Stimulated activated CD8-positive, alpha-beta memory T cell treated with anti-CD3 and anti-CD28 coated beads, Interleukin-7, amount 100 ng/mL, for 48 hours (primary cell): ENCODE data around the gene TLN1.

Experiments used
- DNase-seq, 2 donors: peaks; one replicate each; pipeline ENCODE4 v3.0.0-alpha.2; 2020; ENCODE audit warnings: low read depth in 1 of 2; ENCODE audit errors: extremely low read depth in 1 of 2

The TLN1 gene

GRCh38 chr9:35708146-35708545 is 23.8 kb downstream of the TLN1 start:
- no peak for DNase-seq

DNA sequence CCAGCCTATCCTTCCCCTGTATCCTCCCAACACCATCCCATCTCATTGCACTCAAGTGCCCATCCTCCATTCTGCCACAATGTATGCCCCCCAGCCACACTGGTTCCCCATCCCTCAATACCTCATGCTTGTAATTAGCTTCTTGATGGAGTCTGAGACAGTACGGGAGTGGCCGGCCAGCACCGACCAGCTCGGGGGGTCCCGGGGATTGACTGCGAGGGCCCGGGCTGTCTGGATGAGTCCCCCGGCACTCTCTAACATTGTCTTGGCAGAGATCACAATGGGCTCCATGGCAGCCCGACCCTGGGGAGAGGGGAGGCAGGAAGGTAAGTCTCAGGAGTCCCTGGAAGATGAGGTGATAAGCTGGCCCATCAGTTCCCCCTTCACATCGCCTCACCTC is 25.0 kb downstream of the TLN1 start:
- DNase-seq, result no peak

GRCh38 chr9:35705836-35706430 is 26.1 kb downstream of the TLN1 start:
- no peak for DNase-seq

DNA sequence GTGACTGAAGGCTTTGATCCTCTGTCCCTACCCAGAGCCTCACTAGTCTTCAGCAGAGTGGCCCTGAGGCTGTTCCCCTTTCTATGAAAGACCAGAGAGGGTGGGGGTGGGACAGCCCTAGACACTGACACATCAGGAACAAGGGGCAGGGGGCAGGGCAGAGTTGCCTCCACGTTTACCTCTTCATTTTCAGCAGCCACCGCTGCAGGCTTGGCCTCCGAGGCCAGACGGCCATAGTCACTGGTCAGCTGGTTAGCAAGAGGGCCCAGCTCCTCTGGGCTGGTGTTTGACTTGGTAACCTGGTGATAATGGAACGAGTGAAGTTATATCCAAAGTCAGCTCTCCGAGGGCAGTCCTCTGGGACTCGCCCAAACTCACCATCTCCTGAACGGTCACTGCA is 26.6 kb downstream of the TLN1 start:
- no peak for DNase-seq

GRCh38 chr9:35703906-35704672 is 27.9 kb downstream of the TLN1 start:
- no peak for DNase-seq

DNA sequence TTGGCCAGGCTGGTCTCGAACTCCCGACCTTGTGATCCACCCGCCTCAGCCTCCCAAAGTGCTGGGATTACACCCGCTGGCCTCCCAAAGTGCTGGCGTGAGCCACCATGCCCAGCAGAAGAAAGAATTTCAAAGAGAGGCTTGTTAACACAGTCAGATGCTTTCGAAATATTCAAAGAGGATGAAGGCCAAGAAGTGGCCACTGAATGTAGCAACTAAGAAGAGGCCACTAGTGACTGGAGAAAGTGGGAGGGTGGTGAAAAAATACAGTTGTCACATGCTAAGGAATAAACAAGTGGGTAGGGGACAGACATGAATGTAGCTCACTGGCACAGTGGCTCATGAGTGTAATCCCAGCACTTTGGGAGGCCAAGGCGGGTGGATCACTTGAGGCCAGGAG is 29.3 kb downstream of the TLN1 start:
- no peak for DNase-seq

DNA sequence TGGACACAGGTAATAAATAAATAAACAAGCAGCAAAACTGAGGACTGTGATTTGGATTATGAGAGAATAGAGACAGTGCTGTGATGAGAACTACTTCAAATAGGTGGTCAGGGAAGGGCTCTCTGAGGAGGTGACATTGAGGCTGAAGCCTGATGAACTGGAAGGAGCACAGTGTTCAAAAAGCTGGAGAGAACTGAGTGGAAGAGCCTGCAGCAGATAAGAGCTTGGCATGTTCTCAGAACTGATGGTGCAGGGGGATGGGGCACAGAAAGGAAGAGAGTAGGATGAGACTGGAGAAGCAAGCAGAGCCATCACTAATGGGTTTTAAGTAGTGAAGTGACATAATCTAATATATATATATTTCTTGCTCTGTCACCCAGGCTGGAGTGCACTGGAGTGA is 31.1 kb downstream of the TLN1 start:
- DNase-seq, result no peak

- no peak for DNase-seq
These were observed 32.0 kb downstream of the TLN1 start for GRCh38 chr9:35700031-35700430.

DNA sequence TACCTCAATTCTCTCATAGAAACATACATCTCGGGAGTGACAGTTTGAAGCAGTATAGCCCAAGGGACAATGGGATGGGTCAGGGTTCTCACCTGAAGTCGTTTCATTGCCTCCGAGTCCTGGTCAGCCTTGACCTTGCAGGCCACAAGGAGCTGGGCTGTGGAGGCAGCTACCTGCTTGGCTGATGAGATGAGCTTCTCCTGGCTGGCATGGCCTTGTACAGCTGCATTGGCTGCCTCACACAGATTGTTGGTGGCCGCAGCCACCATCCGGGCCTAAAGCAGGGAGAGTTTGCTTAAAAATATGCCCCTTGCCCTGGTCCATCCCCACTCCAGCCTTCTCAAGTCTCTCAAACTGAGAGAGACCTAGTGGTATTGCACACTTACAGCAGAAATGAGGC is 33.8 kb downstream of the TLN1 start:
- DNase-seq, result no peak

DNA sequence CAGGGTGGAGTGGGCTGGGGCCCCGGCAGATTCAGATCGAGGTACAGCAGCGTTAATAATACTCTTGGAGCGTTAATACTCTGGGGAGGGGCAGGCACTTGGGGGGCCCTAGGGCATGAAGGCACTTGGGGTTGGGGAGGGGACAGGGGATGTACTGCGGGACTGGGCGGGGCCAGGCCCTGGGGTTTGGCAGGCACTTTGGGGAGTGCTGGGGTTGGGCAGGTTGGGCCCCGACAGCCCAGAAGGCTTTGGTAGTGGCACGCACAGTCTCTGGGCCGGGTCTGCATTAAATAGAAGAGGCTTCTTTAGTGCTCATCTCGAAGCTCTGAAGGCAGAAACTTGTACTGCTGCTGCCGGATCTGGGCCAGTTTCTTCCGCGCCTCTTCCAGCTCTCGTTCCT is 34.5 kb downstream of the TLN1 start:
- DNase-seq, result no peak

- peak; percentile 25 to 29 for DNase-seq
These were observed 35.3 kb downstream of the TLN1 start for GRCh38 chr9:35696520-35697215.

GRCh38 chr9:35695943-35696401 is 36.0 kb downstream of the TLN1 start:
- DNase-seq, result no peak

DNA sequence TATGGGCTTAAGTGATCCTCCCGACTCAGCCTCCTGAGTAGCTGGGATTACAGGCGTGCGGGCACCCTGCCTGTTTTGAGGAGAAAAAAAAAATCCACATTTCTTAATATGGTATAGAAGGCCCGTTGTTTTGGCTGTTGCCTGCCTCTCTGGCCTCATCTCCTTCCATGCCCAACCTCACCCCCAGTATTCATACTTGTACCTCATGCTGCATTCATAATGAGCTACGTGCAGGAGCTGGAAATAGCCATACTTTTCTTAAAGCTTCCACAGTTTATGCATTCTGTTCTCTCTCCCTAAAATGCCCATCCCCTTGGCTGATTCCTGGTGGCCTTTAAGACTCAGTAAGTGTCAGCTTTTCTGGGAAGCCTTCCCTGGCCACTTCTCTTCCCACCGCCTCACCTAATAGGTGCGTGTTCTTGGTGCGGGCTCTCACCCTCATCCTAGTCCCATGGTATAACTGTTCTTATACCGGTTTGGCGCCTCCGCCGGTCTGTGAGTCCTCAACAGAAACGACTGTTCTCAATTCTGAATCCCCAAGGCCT is 40.2 kb downstream of the TLN1 start:
- no peak for DNase-seq

- no peak for DNase-seq
These were observed 40.7 kb downstream of the TLN1 start for GRCh38 chr9:35691334-35691650.

GRCh38 chr9:35690614-35691333 is 41.2 kb downstream of the TLN1 start:
- no peak for DNase-seq

- no peak for DNase-seq
These were observed 41.7 kb downstream of the TLN1 start for GRCh38 chr9:35690294-35690613.

- no peak for DNase-seq
These were observed 42.3 kb downstream of the TLN1 start, which contains the start of gene TPM2 for GRCh38 chr9:35689542-35690293. Gene TPM2, minus strand, starts transcription at chr9:35689925. Its CDS starts 108 bp downstream, at chr9:35689817.

DNA sequence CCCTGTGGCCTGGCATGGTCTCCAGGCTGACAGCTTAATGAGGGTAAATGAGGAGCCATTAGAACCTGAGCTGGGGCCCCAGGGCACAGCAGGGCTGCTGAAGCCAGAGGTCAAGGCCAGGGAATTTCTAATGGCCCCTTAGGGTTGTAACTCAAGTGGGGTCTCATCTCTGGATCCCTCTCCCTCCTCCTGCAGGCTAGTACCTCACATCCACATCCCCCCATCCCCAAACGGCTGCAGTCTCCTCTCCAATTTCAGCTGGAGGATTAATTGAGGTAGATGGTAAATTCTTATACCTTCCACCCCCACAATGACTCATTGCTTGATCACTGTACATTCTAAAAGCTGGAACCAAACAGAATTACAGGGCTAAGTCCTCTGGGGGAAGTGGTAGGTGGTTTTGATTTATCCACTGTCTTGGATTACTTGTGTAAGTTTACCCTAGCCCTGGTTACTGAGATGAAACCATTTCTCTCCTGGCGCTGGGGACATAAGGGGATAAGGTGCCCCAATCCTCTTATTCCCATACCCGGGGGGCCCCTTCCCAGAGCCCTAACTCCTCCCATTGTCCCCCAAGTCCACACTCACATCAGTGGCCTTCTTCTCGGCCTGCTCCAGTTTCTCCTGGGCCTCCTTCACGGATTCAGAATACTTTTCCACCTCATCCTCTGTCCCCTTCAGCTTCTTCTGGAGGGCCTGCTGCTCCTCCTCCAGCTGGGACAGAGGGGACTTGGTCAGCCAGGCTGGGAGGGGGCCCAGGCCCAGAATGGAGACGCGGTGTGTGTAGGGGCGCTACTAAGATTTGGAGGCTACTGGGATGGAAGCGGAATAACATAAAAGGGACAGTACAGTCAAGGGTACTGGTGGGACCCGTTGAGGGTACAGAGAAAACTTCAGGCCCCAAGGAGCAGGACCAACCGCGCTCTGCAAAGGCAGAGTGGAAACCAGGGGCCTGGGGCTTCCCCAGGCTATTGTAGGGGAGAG is 43.1 kb downstream of the TLN1 start:
- no peak for DNase-seq

- no peak for DNase-seq
These were observed 43.9 kb downstream of the TLN1 start for GRCh38 chr9:35687972-35688557.
